ENCODE results near the gene RTTN. TPM values are rescaled to one million over a fixed set of nuclear protein-coding genes. Genes with fewer than 3 reads are reported as not detected.

RTTN gene
- total and polyA plus RNA-seq, 4 donors = 1.1 to 14.3 (median 8.8) TPM

DNA sequence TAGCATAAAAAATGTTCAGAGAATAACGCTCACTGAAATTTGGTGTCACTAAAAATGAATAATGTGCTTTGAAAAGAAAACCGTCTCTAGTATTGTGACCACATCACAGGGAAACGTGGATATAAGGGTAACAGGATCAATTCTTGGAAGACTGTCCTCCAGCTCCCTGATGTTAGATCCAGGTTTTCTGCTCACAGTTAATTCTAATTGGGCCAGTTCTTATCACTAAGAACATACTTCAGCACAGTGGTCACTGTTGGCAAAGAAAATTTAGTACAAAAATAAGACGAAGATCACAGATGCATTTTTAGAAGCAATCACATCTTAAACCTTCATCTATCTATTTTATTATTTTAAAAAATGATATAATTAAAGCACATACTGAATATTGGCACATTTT, 200.8 kb downstream of the RTTN start:
- WGBS = 72% methylated on average over 4 of the region's 4 CpGs
- no peak overlapping the region for H3K27ac ChIP-seq (ENCODE audit: low read depth in 1 of 2, low read length in 2 of 2)
- H3K4me3 ChIP-seq (ENCODE audit: low read depth in 1 of 3, low read length in 3 of 3) = no peak overlapping the region
- H3K9ac ChIP-seq (ENCODE audit: low read depth in 1 of 2, low read length in 2 of 2) = no peak overlapping the region
- no peak for DNase-seq (ENCODE audit: low spot score)
- no peaks in the 10 kb centered on the region for H3K9me3 ChIP-seq (ENCODE audit: control insufficient read depth in 4 of 4, low read length in 3 of 4)
- no peaks in the 10 kb centered on the region for H3K27me3 ChIP-seq (ENCODE audit: control insufficient read depth in 4 of 4, insufficient read depth in 4 of 4, low read length in 3 of 4)
- TF ChIP-seq EGR1 (IDR thresholded peaks at IDR 0.05; ENCODE audit: low read depth in 2 of 2) (no peak), FOXA2 (IDR thresholded peaks at IDR 0.05) (no peak), ATF3 (IDR thresholded peaks at IDR 0.05) (no peak), NR2F2 (IDR thresholded peaks at IDR 0.05) (no peak), ZBTB33 (IDR thresholded peaks at IDR 0.05) (no peak), JUND (IDR thresholded peaks at IDR 0.05) (no peak)
- H3K36me3 ChIP-seq (ENCODE audit: control insufficient read depth in 4 of 4, insufficient read depth in 3 of 4, low read depth in 1 of 4, low read length in 3 of 4) = peaks cover 0 to 17% (median 7%) of the 10 kb centered on the region in 4 donors
- H3K4me1 ChIP-seq (ENCODE audit: control insufficient read depth in 4 of 4, insufficient read depth in 4 of 4, low read length in 3 of 4) = peaks cover 4 to 8% (median 6%) of the 10 kb centered on the region in 4 donors

- 86% methylated on average over 9 of the region's 9 CpGs for WGBS
- no peak for TF ChIP-seq HNF4A (conservative IDR thresholded peaks at IDR 0.05)
- TF ChIP-seq FOXA2 (IDR thresholded peaks at IDR 0.05) = no peak
- TF ChIP-seq EGR1 (IDR thresholded peaks at IDR 0.05; ENCODE audit: low read depth in 2 of 2) = no peak
- TF ChIP-seq TAF1 (conservative IDR thresholded peaks at IDR 0.05) = no peak
- TF ChIP-seq HNF4G (IDR thresholded peaks at IDR 0.05) = no peak
- no peak for TF ChIP-seq YY1 (IDR thresholded peaks at IDR 0.05)
- TF ChIP-seq, protein P1, sequence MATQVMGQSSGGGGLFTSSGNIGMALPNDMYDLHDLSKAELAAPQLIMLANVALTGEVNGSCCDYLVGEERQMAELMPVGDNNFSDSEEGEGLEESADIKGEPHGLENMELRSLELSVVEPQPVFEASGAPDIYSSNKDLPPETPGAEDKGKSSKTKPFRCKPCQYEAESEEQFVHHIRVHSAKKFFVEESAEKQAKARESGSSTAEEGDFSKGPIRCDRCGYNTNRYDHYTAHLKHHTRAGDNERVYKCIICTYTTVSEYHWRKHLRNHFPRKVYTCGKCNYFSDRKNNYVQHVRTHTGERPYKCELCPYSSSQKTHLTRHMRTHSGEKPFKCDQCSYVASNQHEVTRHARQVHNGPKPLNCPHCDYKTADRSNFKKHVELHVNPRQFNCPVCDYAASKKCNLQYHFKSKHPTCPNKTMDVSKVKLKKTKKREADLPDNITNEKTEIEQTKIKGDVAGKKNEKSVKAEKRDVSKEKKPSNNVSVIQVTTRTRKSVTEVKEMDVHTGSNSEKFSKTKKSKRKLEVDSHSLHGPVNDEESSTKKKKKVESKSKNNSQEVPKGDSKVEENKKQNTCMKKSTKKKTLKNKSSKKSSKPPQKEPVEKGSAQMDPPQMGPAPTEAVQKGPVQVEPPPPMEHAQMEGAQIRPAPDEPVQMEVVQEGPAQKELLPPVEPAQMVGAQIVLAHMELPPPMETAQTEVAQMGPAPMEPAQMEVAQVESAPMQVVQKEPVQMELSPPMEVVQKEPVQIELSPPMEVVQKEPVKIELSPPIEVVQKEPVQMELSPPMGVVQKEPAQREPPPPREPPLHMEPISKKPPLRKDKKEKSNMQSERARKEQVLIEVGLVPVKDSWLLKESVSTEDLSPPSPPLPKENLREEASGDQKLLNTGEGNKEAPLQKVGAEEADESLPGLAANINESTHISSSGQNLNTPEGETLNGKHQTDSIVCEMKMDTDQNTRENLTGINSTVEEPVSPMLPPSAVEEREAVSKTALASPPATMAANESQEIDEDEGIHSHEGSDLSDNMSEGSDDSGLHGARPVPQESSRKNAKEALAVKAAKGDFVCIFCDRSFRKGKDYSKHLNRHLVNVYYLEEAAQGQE (IDR thresholded peaks at IDR 0.05) = no peak
- TF ChIP-seq FOXA1 (IDR thresholded peaks at IDR 0.05) = no peak
- no peak for TF ChIP-seq SP1 (IDR thresholded peaks at IDR 0.05)
- TF ChIP-seq ZBTB33 (IDR thresholded peaks at IDR 0.05) = no peak
- no peak for TF ChIP-seq GABPA (IDR thresholded peaks at IDR 0.05 in 1 of 2, conservative IDR thresholded peaks at IDR 0.05 in 1 of 2)
- TF ChIP-seq JUND (IDR thresholded peaks at IDR 0.05) = no peak
- no peak for TF ChIP-seq ATF3 (IDR thresholded peaks at IDR 0.05)
- TF ChIP-seq CTCF (IDR thresholded peaks at IDR 0.05; ENCODE audit: low read depth, low read length, missing input control) = no peak
- no peak for TF ChIP-seq NR2F2 (IDR thresholded peaks at IDR 0.05)
- no peak for TF ChIP-seq RAD21 (IDR thresholded peaks at IDR 0.05)
- TF ChIP-seq, protein P2, sequence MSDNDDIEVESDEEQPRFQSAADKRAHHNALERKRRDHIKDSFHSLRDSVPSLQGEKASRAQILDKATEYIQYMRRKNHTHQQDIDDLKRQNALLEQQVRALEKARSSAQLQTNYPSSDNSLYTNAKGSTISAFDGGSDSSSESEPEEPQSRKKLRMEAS (IDR thresholded peaks at IDR 0.05) = no peak
- TF ChIP-seq RXRA (IDR thresholded peaks at IDR 0.05) = no peak
- peaks cover 0 to 21% (median 8%) of the 10 kb centered on the region in 4 donors for H3K36me3 ChIP-seq (ENCODE audit: control insufficient read depth in 4 of 4, insufficient read depth in 3 of 4, low read depth in 1 of 4, low read length in 3 of 4)
- H3K27ac ChIP-seq (ENCODE audit: low read depth in 1 of 2, low read length in 2 of 2) = no peak overlapping the region
- H3K27me3 ChIP-seq (ENCODE audit: control insufficient read depth in 4 of 4, insufficient read depth in 4 of 4, low read length in 3 of 4) = no peaks in the 10 kb centered on the region
- no peaks in the 10 kb centered on the region for H3K9me3 ChIP-seq (ENCODE audit: control insufficient read depth in 4 of 4, low read length in 3 of 4)
- H3K9ac ChIP-seq (ENCODE audit: low read depth in 1 of 2, low read length in 2 of 2) = no peak overlapping the region
- H3K4me3 ChIP-seq (ENCODE audit: low read depth in 1 of 3, low read length in 3 of 3) = no peak overlapping the region
- H3K4me1 ChIP-seq (ENCODE audit: control insufficient read depth in 4 of 4, insufficient read depth in 4 of 4, low read length in 3 of 4) = peaks cover 0 to 4% (median 2%) of the 10 kb centered on the region in 4 donors
- DNase-seq (ENCODE audit: low spot score) = no peak
These were observed 205.8 kb downstream of the RTTN start for GRCh38 chr18:69999656-70000055.
